Renal pelvis (tissue), 4 donors: ENCODE measurements around the gene HDLBP. TPM values are rescaled to one million over a fixed set of nuclear protein-coding genes. Genes with fewer than 3 reads are reported as not detected.

Source experiments
- DNase-seq: peaks from one replicate; pipeline ENCODE4 v3.0.0-alpha.2; 2013
- polyA plus RNA-seq, 3 donors: library from polyadenylated mRNA; unstranded; fragments of 120-200 nt; gene quantifications; one replicate each; pipeline ENCODE4 v1.2.1, GENCODE V29; 2013; ENCODE audit not compliant: insufficient read length in 3 of 3

Gene HDLBP
- polyA plus RNA-seq, 3 donors, result 396 to 409 (median 405) TPM

GRCh38 chr2:241234066-241234790 lies 81.2 kb downstream of the HDLBP start:
- DNase-seq, result no peak

DNA sequence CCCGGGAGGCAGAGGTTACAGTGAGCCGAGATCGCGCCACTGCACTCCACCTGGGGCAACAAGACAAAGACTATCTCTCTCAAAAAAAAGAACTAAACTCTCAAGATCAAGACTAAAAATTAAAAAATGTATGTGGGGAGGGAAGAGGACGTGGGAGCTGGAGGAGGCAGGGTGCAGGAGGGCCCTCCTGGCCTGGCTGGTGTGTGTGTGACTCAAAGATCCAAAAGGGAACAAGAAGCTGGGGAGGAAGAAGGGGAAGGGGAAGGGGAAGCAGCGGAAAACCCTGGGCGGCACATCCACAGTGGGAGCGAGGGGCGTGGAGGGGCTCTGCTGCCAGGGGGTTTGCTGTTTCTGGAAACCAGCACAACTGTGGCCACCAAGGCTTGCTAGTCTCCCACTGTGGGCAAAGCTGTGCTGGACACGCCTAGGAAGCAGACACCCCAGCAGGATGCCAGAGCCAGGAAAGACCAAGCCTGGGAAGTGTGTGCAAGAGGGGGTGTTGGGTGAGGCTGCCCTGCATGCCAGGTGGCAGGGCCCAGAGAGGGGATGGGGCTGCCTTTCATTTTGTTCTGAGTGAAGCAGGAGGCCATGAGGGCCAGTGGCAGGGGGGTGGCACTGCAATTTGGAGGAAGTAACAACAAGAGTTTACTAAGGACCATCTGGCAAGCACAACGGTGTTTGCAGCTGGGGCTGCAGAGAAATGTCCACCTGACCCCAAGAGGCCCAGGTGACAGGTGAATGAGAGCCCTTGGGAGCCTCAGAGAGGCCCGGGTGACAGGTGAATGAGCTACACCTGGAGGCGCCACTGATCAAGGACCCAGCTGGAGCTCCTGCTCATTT lies 82.5 kb downstream of the HDLBP start:
- DNase-seq, result no peak

DNA sequence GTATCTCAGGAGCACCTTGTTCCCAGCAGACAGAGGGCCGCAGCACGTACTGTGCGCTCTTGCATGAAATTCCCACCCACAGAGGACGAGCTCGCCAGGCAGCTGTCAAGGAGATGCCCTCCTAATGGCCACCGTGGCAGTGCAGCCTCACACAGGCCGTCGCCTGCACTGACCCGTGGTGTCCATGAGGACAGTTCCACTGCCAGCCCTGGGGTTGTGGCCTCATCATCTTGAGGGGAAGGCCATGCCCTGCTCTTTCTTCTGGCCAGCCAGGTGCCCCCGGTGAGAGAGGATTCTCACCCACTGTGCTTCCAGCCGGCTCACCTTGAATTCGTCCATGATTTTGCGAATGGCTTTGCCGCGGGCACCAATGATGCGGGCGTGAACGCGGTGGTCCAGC lies 85.0 kb downstream of the HDLBP start:
- DNase-seq, result no peak

DNA sequence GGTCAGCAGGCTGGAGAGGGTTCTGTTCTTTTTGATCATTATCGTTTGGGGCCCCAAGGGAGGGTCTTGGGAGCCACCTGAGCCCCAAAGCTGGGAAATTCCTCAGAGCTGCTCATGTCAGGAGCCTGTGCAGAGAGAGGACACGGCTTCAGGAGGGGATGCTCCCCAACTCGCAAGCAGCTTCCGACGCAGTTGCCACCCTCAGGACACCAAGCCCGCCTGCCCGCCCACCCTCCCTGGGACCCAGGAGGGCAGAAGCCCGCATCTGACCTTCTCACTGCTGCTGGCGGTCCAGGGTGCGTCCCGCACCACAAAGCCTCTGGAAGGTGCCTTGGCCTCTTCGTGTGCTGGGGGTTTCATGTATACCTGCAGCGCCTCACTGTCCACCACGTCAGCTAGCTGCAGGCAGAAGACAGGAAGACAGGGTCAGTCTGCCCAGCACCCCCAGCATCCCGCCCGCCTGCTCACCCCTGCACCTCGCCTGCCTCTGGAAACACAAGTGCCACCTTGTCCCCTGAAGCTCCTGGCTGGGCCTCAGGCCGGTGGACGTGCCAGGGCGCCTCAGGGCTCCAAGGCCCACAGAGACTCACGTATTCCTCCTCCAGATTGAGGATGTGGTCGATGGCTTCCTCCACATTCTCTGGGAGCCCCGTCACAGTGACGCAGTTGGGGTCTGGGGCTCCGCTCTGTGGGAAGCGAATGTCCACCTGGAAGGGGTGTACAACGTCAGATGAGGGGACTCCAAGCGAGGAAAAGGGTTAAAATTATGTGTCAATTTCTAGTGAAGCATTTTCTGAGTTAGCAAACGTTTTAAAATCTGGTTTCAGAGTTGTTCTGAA lies 85.7 kb downstream of the HDLBP start:
- DNase-seq, result no peak

- DNase-seq, result no peak
Measured at GRCh38 chr2:241228860-241229516, 86.5 kb downstream of the HDLBP start.

DNA sequence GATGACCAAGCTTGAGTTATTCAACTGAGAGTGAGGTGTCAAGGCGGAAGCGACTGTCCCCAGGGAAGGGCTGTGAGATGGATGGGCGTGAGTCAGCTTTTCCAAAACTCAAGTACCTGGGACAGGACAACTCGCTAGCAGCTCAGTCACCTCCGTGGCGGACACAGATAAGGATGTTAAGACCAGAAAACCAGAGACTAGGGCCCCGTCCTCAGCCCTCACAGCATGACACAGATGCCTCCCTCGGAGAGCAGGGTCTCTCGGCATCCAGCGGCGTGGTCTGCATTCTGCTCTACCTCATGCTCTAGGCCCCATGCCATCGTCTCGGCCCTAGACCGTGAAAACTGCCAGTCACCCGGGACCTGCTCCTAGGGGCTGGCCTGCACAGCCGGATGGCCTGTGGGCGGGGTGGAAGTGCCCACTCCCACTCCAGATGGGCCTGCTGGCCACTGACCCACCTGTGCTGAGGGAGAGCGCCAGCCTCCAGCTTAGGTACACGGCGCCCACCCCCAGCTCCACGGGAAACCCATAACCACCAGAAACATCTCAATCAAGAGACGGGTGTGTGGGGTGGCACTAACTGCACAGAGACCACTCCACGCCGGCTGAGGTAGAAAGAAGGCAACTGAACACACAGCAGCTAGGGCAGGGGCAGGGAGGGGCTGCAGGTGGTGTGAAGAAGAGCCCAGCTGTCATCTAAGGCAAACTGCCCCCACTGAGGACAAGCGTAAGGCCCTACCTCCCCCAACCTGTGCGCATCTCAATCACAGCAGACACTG lies 87.2 kb downstream of the HDLBP start:
- DNase-seq, result no peak

- no peak for DNase-seq
Measured at GRCh38 chr2:241227594-241227993, 87.9 kb downstream of the HDLBP start.

- DNase-seq, result peak; percentile 57
Measured at GRCh38 chr2:241226723-241227572, 88.5 kb downstream of the HDLBP start.

GRCh38 chr2:241225983-241226382 lies 89.5 kb downstream of the HDLBP start:
- no peak for DNase-seq

- DNase-seq, result no peak
Measured at GRCh38 chr2:241225545-241225944, 89.9 kb downstream of the HDLBP start.

DNA sequence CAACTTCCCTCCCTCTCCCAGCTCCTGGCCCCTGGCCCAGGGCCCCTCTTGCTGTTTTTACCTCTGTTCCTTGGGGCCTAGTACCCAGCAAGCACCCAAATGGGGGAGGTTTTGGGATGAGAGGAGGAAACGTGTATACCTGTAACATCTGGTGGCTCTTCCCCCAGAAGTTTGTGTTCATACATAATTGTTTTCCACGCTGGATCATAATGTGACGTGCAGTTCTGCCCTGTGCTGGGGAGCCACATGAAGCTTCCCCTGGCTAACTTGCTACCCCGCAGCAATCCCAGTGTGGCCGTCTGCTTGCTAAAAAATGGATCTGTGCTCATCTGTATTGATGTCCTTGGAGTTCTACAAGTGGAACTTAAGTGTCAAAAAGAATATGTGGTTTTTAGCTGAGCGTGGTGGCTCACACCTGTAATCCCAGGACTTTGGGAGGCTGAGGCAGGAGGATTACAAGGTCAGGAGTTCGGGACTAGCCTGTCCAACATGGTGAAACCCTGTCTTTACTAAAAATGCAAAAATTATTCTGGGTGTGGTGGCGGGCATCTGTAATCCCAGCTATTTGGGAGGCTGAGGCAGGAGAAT lies 90.5 kb downstream of the HDLBP start:
- no peak for DNase-seq

- DNase-seq, result peak; percentile 28
Measured at GRCh38 chr2:241224018-241224850, 91.2 kb downstream of the HDLBP start.

GRCh38 chr2:241223211-241224017 lies 92.1 kb downstream of the HDLBP start:
- DNase-seq, result no peak

GRCh38 chr2:241219856-241220356 lies 95.6 kb downstream of the HDLBP start:
- no peak for DNase-seq

- no peak for DNase-seq
Measured at GRCh38 chr2:241219030-241219382, 96.5 kb downstream of the HDLBP start.

GRCh38 chr2:241218131-241219029 lies 97.1 kb downstream of the HDLBP start:
- peak; percentile 36 for DNase-seq
